Left ventricle myocardium inferior (tissue), 1 donor: ENCODE measurements around the gene PLEKHB2. TPM values are rescaled to one million over a fixed set of nuclear protein-coding genes. Genes with fewer than 3 reads are reported as not detected.

Experiments used
- DNase-seq: peaks from one replicate; pipeline ENCODE4 v3.0.0-alpha.2; 2020
- H3K27ac ChIP-seq: fragments of 200-600 bp; replicated peaks from 2 replicates; pipeline ENCODE4 v1.8.0; 2021
- H3K27me3 ChIP-seq: fragments of 200-600 bp; 2 replicates; pipeline ENCODE4 v1.8.0; 2021; ENCODE audit warnings: low read depth
- H3K36me3 ChIP-seq: fragments of 200-600 bp; 2 replicates; pipeline ENCODE4 v1.8.0; 2021
- H3K4me1 ChIP-seq: fragments of 200-600 bp; 2 replicates; pipeline ENCODE4 v1.8.0; 2021
- H3K4me3 ChIP-seq: fragments of 200-600 bp; 2 replicates; pipeline ENCODE4 v1.8.0; 2021; ENCODE audit warnings: mild to moderate bottlenecking, moderate library complexity
- H3K9me3 ChIP-seq: fragments of 200-600 bp; replicated peaks from 2 replicates; pipeline ENCODE4 v1.8.0; 2021
- intact Hi-C: fragments of 100-400 bp; cut with micrococcal nuclease; formaldehyde crosslinking; loops from one replicate; pipeline ENCODE4 v1.11.0; 2022
- total RNA-seq: library from RNA; stranded (reverse); fragmentation: NEBNext Ultra II Directional; extraction: Animal tissue kit (Norgen Biotek cat#: 25700); gene quantifications from one replicate; pipeline ENCODE4 v1.2.1, GENCODE V29; 2021
- TF ChIP-seq, protein P1 (sequence below): fragments of 200-600 bp; IDR thresholded peaks from 2 replicates; pipeline ENCODE4 v1.8.0; 2021; ENCODE audit warnings: antibody characterized with exemption, mild to moderate bottlenecking, borderline replicate concordance
- donor health status: DM: no; HTN: yes; CAD: no; lungs with severe emphysema.

PLEKHB2 gene
- total RNA-seq, 1 donor from 2014 or later: 42.9 TPM

- H3K27ac ChIP-seq: no peak overlapping the region
- no peaks in the 10 kb centered on the region for H3K27me3 ChIP-seq
- H3K36me3 ChIP-seq: peaks cover 45% of the 10 kb centered on the region
- intact Hi-C loops: loop anchor here (10.0 kb wide), 1 partner anchor 183 kb away; no protein-coding TSS in a partner anchor
- H3K4me3 ChIP-seq: no peak overlapping the region
- TF ChIP-seq, protein P1, sequence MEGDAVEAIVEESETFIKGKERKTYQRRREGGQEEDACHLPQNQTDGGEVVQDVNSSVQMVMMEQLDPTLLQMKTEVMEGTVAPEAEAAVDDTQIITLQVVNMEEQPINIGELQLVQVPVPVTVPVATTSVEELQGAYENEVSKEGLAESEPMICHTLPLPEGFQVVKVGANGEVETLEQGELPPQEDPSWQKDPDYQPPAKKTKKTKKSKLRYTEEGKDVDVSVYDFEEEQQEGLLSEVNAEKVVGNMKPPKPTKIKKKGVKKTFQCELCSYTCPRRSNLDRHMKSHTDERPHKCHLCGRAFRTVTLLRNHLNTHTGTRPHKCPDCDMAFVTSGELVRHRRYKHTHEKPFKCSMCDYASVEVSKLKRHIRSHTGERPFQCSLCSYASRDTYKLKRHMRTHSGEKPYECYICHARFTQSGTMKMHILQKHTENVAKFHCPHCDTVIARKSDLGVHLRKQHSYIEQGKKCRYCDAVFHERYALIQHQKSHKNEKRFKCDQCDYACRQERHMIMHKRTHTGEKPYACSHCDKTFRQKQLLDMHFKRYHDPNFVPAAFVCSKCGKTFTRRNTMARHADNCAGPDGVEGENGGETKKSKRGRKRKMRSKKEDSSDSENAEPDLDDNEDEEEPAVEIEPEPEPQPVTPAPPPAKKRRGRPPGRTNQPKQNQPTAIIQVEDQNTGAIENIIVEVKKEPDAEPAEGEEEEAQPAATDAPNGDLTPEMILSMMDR: no peak
- no peak for DNase-seq
- H3K9me3 ChIP-seq: no peaks in the 10 kb centered on the region
- no peaks in the 10 kb centered on the region for H3K4me1 ChIP-seq
Measured at GRCh38 chr2:131151398-131151797, 46.3 kb downstream of the PLEKHB2 start.

GRCh38 chr2:131152074-131152473 lies 46.9 kb downstream of the PLEKHB2 start:
- Histone ChIP-seq H3K4me3 (no peak overlapping the region), H3K4me1 (no peaks in the 10 kb centered on the region), H3K27ac (no peak overlapping the region), H3K27me3 (no peaks in the 10 kb centered on the region), H3K9me3 (no peaks in the 10 kb centered on the region), H3K36me3 (peaks cover 38% of the 10 kb centered on the region)
- intact Hi-C loops: loop anchor here (10.0 kb wide), 1 partner anchor 183 kb away; no protein-coding TSS in a partner anchor
- no peak for DNase-seq
- TF ChIP-seq, protein P1: no peak

DNA sequence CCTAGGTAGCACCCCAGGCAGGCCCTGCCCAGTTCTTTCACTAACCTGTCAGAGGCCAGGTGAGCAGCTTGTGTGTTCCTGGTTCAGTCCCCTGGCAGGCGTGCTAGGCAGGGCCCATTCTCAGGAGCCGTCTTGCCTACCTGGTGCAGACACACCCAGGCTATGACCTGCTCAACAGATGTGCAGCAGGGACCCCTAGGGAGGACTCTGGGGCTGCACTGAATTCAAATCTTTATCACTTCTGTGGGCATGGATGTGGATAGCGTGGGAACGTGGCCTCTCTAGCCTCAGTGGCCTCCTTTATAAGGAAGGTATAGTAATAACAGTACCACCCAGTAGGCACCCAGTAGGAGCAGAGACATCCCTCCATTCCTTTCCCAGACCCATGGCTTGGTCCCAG lies 48.4 kb downstream of the PLEKHB2 start:
- Histone ChIP-seq H3K27me3 (no peaks in the 10 kb centered on the region), H3K4me3 (no peak overlapping the region), H3K4me1 (no peaks in the 10 kb centered on the region), H3K9me3 (no peaks in the 10 kb centered on the region), H3K27ac (no peak overlapping the region), H3K36me3 (peaks cover 25% of the 10 kb centered on the region)
- no peak for DNase-seq
- TF ChIP-seq, protein P1: no peak
- intact Hi-C loops: loop anchor here (10.0 kb wide), 1 partner anchor 181 kb away; no protein-coding TSS in a partner anchor

DNA sequence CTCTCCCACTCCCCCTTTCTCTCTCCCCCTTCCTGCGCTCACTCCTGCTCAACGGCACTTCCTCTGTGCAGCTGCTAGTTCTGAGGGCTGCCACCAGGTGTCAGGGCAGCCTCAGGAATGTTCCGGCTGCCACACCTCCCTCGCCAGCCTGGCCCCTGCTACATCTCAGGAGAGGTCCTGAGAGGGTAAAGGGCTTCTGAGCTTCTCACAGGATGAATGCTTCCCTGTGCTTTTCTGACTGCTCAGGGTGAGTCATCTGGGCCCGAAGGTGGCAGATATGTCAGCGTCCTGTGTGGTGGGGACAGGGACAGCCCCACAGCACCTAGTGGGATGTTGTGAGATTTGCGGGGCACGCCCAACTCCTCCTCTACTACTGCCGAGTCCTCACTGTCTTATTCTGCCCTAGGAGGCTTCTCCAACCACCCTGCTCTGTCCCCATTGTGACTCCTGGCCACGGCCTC lies 49.0 kb downstream of the PLEKHB2 start:
- H3K36me3 ChIP-seq: peaks cover 20% of the 10 kb centered on the region
- DNase-seq: no peak
- TF ChIP-seq, protein P1: peak; percentile 79
- H3K27me3 ChIP-seq: no peaks in the 10 kb centered on the region
- intact Hi-C loops: loop anchor here (10.0 kb wide), 1 partner anchor 181 kb away; no protein-coding TSS in a partner anchor
- H3K4me1 ChIP-seq: no peaks in the 10 kb centered on the region
- H3K9me3 ChIP-seq: no peaks in the 10 kb centered on the region
- H3K27ac ChIP-seq: no peak overlapping the region
- H3K4me3 ChIP-seq: no peak overlapping the region

DNA sequence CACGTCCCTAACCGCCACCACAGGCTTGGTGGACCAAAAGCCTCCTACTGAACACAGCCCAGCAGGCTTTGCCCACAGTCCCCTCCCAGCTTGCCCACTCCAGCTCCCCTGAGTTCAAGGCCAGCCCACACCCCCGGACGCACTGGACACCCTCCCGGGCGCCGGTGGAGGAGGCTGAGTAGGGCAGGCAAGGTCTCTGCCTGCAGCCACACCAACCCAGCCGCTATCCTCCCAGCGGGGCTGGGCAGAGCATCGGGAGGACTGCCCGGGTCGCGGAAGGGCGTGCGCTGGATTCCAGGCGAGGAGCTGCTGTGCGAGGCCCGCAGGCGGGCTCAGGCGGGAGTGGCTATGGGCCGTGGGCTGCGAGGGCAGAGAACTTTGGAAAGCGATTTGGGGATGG lies 49.5 kb downstream of the PLEKHB2 start:
- no peak for DNase-seq
- intact Hi-C loops: loop anchor here (10.0 kb wide), 1 partner anchor 180 kb away; no protein-coding TSS in a partner anchor
- Histone ChIP-seq H3K36me3 (peaks cover 16% of the 10 kb centered on the region), H3K4me3 (no peak overlapping the region), H3K27ac (no peak overlapping the region), H3K9me3 (no peaks in the 10 kb centered on the region), H3K27me3 (no peaks in the 10 kb centered on the region), H3K4me1 (no peaks in the 10 kb centered on the region)
- TF ChIP-seq, protein P1: no peak
